ENCODE measurements around the gene SERINC2.

DNA sequence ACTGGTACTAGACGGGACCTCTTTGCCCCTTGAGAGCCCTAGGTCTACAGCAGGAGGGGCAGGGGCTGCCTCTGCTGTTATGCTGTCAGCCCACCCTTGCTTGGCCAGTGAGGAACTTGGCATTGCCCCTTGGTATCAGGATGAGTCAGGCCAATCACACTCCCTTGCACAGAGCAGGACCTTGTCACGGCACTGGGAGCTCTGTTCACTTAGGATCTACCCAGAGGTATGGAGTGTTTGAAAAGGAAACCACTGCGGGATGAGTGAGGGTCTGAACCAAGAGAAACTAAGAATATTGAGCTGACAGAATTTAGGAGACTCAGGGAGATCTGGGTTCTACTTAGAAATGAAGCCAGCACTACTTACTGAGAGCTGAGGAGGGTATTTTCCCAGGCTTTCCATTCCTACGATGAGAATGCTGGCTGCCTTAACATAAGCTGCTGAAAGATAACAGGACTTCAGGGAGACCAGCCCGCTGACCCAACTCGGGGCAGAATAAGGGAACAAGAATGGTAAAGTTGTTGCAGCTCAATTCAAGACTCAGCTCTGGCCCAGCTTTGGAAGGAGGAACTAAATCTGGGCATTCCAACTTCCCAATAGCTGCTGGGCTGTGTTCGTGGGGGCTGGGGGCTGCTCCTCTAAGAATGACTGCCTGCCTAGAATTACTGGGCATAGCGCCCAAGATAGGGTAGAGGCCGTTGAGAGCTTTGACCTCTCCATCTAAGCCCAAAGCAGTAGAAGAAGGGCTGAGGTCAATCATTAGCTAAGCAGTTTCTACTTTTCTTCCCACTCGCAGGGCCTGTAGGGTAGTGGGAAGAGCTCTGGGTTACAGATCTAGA, 41.7 kb upstream of the SERINC2 start:
- no peak for TF ChIP-seq BHLHE40 (IDR thresholded peaks at IDR 0.05; ENCODE audit: low read length)
- TF ChIP-seq ZKSCAN1 (IDR thresholded peaks at IDR 0.05; ENCODE audit: low read depth, low read length), result no peak
- TF ChIP-seq, protein P1, sequence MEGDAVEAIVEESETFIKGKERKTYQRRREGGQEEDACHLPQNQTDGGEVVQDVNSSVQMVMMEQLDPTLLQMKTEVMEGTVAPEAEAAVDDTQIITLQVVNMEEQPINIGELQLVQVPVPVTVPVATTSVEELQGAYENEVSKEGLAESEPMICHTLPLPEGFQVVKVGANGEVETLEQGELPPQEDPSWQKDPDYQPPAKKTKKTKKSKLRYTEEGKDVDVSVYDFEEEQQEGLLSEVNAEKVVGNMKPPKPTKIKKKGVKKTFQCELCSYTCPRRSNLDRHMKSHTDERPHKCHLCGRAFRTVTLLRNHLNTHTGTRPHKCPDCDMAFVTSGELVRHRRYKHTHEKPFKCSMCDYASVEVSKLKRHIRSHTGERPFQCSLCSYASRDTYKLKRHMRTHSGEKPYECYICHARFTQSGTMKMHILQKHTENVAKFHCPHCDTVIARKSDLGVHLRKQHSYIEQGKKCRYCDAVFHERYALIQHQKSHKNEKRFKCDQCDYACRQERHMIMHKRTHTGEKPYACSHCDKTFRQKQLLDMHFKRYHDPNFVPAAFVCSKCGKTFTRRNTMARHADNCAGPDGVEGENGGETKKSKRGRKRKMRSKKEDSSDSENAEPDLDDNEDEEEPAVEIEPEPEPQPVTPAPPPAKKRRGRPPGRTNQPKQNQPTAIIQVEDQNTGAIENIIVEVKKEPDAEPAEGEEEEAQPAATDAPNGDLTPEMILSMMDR (IDR thresholded peaks at IDR 0.05 in 2 of 3, conservative IDR thresholded peaks at IDR 0.05 in 1 of 3; ENCODE audit: insufficient read depth in 2 of 3, low read depth in 1 of 3, low read length in 3 of 3), result no peak

Data from K562 (cell line).